NOMO-1 treated with DMSO at 0.1 percent for 48 hours (cell line): ENCODE measurements around the gene PXDN.
"Not testable (repeated sequence)": the region's sequence is repeated elsewhere in the genome, so short reads cannot be mapped to it uniquely, and the experiment has no call there.

Experiments
- DNase-seq: peaks from one replicate; lab custom pipeline; 2025; ENCODE audit not compliant: unreplicated experiment; lab: John Stamatoyannopoulos, UW

The PXDN gene

GRCh38 chr2:1685078-1685956 lies 59.0 kb downstream of the PXDN start:
- no peak for DNase-seq

- no peak for DNase-seq
These were observed 61.0 kb downstream of the PXDN start for GRCh38 chr2:1683297-1683696.

GRCh38 chr2:1682181-1682440 lies 62.2 kb downstream of the PXDN start:
- no peak for DNase-seq

- no peak for DNase-seq
These were observed 62.8 kb downstream of the PXDN start for GRCh38 chr2:1681323-1682180.

- DNase-seq, result no peak
These were observed 63.3 kb downstream of the PXDN start for GRCh38 chr2:1681017-1681318.

GRCh38 chr2:1680222-1681016 lies 63.9 kb downstream of the PXDN start:
- DNase-seq, result no peak

GRCh38 chr2:1679488-1680039 lies 64.8 kb downstream of the PXDN start:
- not testable (repeated sequence) for DNase-seq

GRCh38 chr2:1679065-1679464 lies 65.2 kb downstream of the PXDN start:
- DNase-seq, result not testable (repeated sequence)

GRCh38 chr2:1678609-1679008 lies 65.7 kb downstream of the PXDN start:
- DNase-seq, result no peak

GRCh38 chr2:1677821-1678165 lies 66.5 kb downstream of the PXDN start:
- DNase-seq, result no peak

GRCh38 chr2:1676913-1677820 lies 67.1 kb downstream of the PXDN start:
- no peak for DNase-seq

GRCh38 chr2:1676091-1676912 lies 68.0 kb downstream of the PXDN start:
- DNase-seq, result no peak

- no peak for DNase-seq
These were observed 68.7 kb downstream of the PXDN start for GRCh38 chr2:1675633-1676032.

- no peak for DNase-seq
These were observed 69.4 kb downstream of the PXDN start for GRCh38 chr2:1674766-1675397.

GRCh38 chr2:1674276-1674675 lies 70.0 kb downstream of the PXDN start:
- no peak for DNase-seq

GRCh38 chr2:1673160-1673944 lies 71.0 kb downstream of the PXDN start:
- DNase-seq, result no peak

GRCh38 chr2:1672738-1673137 lies 71.6 kb downstream of the PXDN start:
- no peak for DNase-seq

GRCh38 chr2:1671916-1672315 lies 72.4 kb downstream of the PXDN start:
- no peak for DNase-seq
